ENCODE measurements around the gene JAG2. TPM values are rescaled to one million over a fixed set of nuclear protein-coding genes. Genes with fewer than 3 reads are reported as not detected.

JAG2 gene
- polyA plus RNA-seq, 1 experiment: 0.22 TPM

GRCh38 chr14:105177082-105177481 lies 8.5 kb upstream of the JAG2 start:
- H3K9me3 ChIP-seq (ENCODE audit: control insufficient read depth, insufficient read depth, low read length): no peaks in the 10 kb centered on the region; the same call in 1 of the 2 replicates
- no peak for DNase-seq (ENCODE audit: low read depth, low spot score)
- ChIA-PET CTCF (no interaction called here), POLR2A (no interaction called here)
- H3K27ac ChIP-seq (ENCODE audit: low read depth, low read length): no peak overlapping the region
- no peak for TF ChIP-seq CTCF (IDR thresholded peaks at IDR 0.05; ENCODE audit: low read depth, low read length)
- H3K27me3 ChIP-seq (ENCODE audit: control insufficient read depth, insufficient read depth, low read length): no peaks in the 10 kb centered on the region
- H3K4me3 ChIP-seq (ENCODE audit: low read depth, low read length): no peak overlapping the region

- no peak for DNase-seq (ENCODE audit: low read depth, low spot score)
- POLR2A ChIA-PET: no interaction called here
- no peak for TF ChIP-seq CTCF (IDR thresholded peaks at IDR 0.05; ENCODE audit: low read depth, low read length)
- H3K27ac ChIP-seq (ENCODE audit: low read depth, low read length): no peak overlapping the region
- CTCF ChIA-PET: no interaction called here
- H3K9me3 ChIP-seq (ENCODE audit: control insufficient read depth, insufficient read depth, low read length): no peaks in the 10 kb centered on the region; the same call in 1 of the 2 replicates
- H3K4me3 ChIP-seq (ENCODE audit: low read depth, low read length): no peak overlapping the region
- H3K27me3 ChIP-seq (ENCODE audit: control insufficient read depth, insufficient read depth, low read length): no peaks in the 10 kb centered on the region
These were observed 7.9 kb upstream of the JAG2 start for GRCh38 chr14:105176513-105176912.

GRCh38 chr14:105173901-105174894 lies 5.6 kb upstream of the JAG2 start:
- TF ChIP-seq CTCF (IDR thresholded peaks at IDR 0.05; ENCODE audit: low read depth, low read length): no peak
- no peak overlapping the region for H3K27ac ChIP-seq (ENCODE audit: low read depth, low read length)
- H3K9me3 ChIP-seq (ENCODE audit: control insufficient read depth, insufficient read depth, low read length): no peaks in the 10 kb centered on the region; the same call in 1 of the 2 replicates
- ChIA-PET POLR2A (no interaction called here), CTCF (no interaction called here)
- no peak for DNase-seq (ENCODE audit: low read depth, low spot score)
- H3K27me3 ChIP-seq (ENCODE audit: control insufficient read depth, insufficient read depth, low read length): peaks cover 22% of the 10 kb centered on the region
- no peak overlapping the region for H3K4me3 ChIP-seq (ENCODE audit: low read depth, low read length)

GRCh38 chr14:105173145-105173544 lies 4.6 kb upstream of the JAG2 start:
- H3K9me3 ChIP-seq (ENCODE audit: control insufficient read depth, insufficient read depth, low read length): no peaks in the 10 kb centered on the region; the same call in 1 of the 2 replicates
- H3K4me3 ChIP-seq (ENCODE audit: low read depth, low read length): no peak overlapping the region
- ChIA-PET POLR2A (no interaction called here), CTCF (interaction anchor here (0.6 to 0.9 kb wide), 2 partner anchors 14 to 87 kb away, joined by 3 to 9 read pairs; no protein-coding TSS in a partner anchor)
- no peak for TF ChIP-seq CTCF (IDR thresholded peaks at IDR 0.05; ENCODE audit: low read depth, low read length)
- peaks cover 26% of the 10 kb centered on the region for H3K27me3 ChIP-seq (ENCODE audit: control insufficient read depth, insufficient read depth, low read length)
- no peak overlapping the region for H3K27ac ChIP-seq (ENCODE audit: low read depth, low read length)
- no peak for DNase-seq (ENCODE audit: low read depth, low spot score)

GRCh38 chr14:105172476-105172875 lies 3.9 kb upstream of the JAG2 start:
- H3K27me3 ChIP-seq (ENCODE audit: control insufficient read depth, insufficient read depth, low read length): peaks cover 28% of the 10 kb centered on the region
- no peaks in the 10 kb centered on the region; the same call in 1 of the 2 replicates for H3K9me3 ChIP-seq (ENCODE audit: control insufficient read depth, insufficient read depth, low read length)
- no peak overlapping the region for H3K4me3 ChIP-seq (ENCODE audit: low read depth, low read length)
- DNase-seq (ENCODE audit: low read depth, low spot score): no peak
- ChIA-PET CTCF (interaction anchor here (0.6 to 0.9 kb wide), 2 partner anchors 13 to 86 kb away, joined by 3 to 9 read pairs; no protein-coding TSS in a partner anchor), POLR2A (no interaction called here)
- no peak for TF ChIP-seq CTCF (IDR thresholded peaks at IDR 0.05; ENCODE audit: low read depth, low read length)
- H3K27ac ChIP-seq (ENCODE audit: low read depth, low read length): no peak overlapping the region
